ENCODE measurements around the gene TMEM219.

- TF ChIP-seq, protein P1, sequence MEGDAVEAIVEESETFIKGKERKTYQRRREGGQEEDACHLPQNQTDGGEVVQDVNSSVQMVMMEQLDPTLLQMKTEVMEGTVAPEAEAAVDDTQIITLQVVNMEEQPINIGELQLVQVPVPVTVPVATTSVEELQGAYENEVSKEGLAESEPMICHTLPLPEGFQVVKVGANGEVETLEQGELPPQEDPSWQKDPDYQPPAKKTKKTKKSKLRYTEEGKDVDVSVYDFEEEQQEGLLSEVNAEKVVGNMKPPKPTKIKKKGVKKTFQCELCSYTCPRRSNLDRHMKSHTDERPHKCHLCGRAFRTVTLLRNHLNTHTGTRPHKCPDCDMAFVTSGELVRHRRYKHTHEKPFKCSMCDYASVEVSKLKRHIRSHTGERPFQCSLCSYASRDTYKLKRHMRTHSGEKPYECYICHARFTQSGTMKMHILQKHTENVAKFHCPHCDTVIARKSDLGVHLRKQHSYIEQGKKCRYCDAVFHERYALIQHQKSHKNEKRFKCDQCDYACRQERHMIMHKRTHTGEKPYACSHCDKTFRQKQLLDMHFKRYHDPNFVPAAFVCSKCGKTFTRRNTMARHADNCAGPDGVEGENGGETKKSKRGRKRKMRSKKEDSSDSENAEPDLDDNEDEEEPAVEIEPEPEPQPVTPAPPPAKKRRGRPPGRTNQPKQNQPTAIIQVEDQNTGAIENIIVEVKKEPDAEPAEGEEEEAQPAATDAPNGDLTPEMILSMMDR (IDR thresholded peaks at IDR 0.05; ENCODE audit: poor library complexity) = no peak
- TF ChIP-seq EZH2 (IDR thresholded peaks at IDR 0.05; ENCODE audit: borderline replicate concordance) = no peak
Observed at GRCh38 chr16:30000735-30001631, 39.1 kb downstream of the TMEM219 start.
